ENCODE results near the gene XCL1. TPM values are rescaled to one million over a fixed set of nuclear protein-coding genes. Genes with fewer than 3 reads are reported as not detected.

XCL1 gene
- total and polyA plus RNA-seq, 2 of the 13 experiments (the other 11 are each of a cell fraction or from before 2014, with no cell fraction given), result 2.5 to 7.6 TPM

GRCh38 chr1:168551688-168552087 lies 24.7 kb upstream of the XCL1 start (continued):
- TF ChIP-seq GMEB1 (CRISPR knock-in tag; IDR thresholded peaks at IDR 0.05; ENCODE audit: borderline replicate concordance) (no peak), GATAD2A (CRISPR knock-in tag; IDR thresholded peaks at IDR 0.05) (peak; percentile 90), NR2F2 (IDR thresholded peaks at IDR 0.05; ENCODE audit: borderline replicate concordance, low read depth) (0 out of 2 replicates have a peak, but pooled peaks have one; percentile 32), NFYC (CRISPR knock-in tag; IDR thresholded peaks at IDR 0.05) (no peak), TMF1 (CRISPR knock-in tag; IDR thresholded peaks at IDR 0.05; ENCODE audit: low read depth) (no peak), KDM1A (CRISPR knock-in tag; IDR thresholded peaks at IDR 0.05) (no peak; the same call in 1 of the 2 replicates), ZNF503 (CRISPR knock-in tag; IDR thresholded peaks at IDR 0.05) (peak; percentile 58; the same call in 1 of the 2 replicates), ZMAT5 (CRISPR knock-in tag; IDR thresholded peaks at IDR 0.05; ENCODE audit: borderline replicate concordance, low read depth) (no peak), TCF7 (IDR thresholded peaks at IDR 0.05; ENCODE audit: low read depth) (peak; percentile 24; the same call in 1 of the 2 replicates), BATF2 (CRISPR knock-in tag; IDR thresholded peaks at IDR 0.05) (no peak), NFIC (IDR thresholded peaks at IDR 0.05; ENCODE audit: low read length) (peak; percentile 72; the same call in 1 of the 2 replicates), SRSF4 (IDR thresholded peaks at IDR 0.05; ENCODE audit: low read depth, low read length, poor library complexity, severe bottlenecking) (no peak), ZNF790 (CRISPR knock-in tag; IDR thresholded peaks at IDR 0.05; ENCODE audit: borderline replicate concordance) (no peak), NBN (conservative IDR thresholded peaks at IDR 0.05) (no peak), JARID2 (CRISPR knock-in tag; IDR thresholded peaks at IDR 0.05; ENCODE audit: insufficient replicate concordance) (no peak), ISL2 (CRISPR knock-in tag; IDR thresholded peaks at IDR 0.05) (peak; percentile 90), SP5 (CRISPR knock-in tag; IDR thresholded peaks at IDR 0.05; ENCODE audit: borderline replicate concordance, low read depth) (no peak), HMGXB3 (CRISPR knock-in tag; IDR thresholded peaks at IDR 0.05; ENCODE audit: borderline replicate concordance) (0 out of 2 replicates have a peak, but pooled peaks have one; percentile 41), RXRA (CRISPR knock-in tag; IDR thresholded peaks at IDR 0.05) (no peak), ZNF619 (CRISPR knock-in tag; IDR thresholded peaks at IDR 0.05) (no peak), SIN3A (IDR thresholded peaks at IDR 0.05; ENCODE audit: borderline replicate concordance, low read depth, low read length) (no peak), ZNF552 (CRISPR knock-in tag; IDR thresholded peaks at IDR 0.05; ENCODE audit: borderline replicate concordance) (no peak), JDP2 (CRISPR knock-in tag; IDR thresholded peaks at IDR 0.05; ENCODE audit: borderline replicate concordance) (no peak)
